AG04449 (cell line): ENCODE results near the gene PDE11A.

Experiments
- CTCF ChIA-PET: fragments of 350-600 bp; formaldehyde crosslinking; extraction: SDS; loops from one replicate; lab custom pipeline; 2021; ENCODE audit warnings: antibody characterized with exemption; lab: Yijun Ruan, JAX
- POLR2A ChIA-PET: fragments of 400-600, 350-600 bp; formaldehyde crosslinking; extraction: SDS; loops from one replicate; lab custom pipeline; 2020; ENCODE audit warnings: antibody characterized with exemption, inconsistent platforms; lab: Yijun Ruan, JAX
- DNase-seq: peaks from one replicate; pipeline ENCODE4 v3.0.0-alpha.2; 2010; ENCODE audit warnings: low read depth, low spot score
- H3K4me3 ChIP-seq: 2 replicates; pipeline ENCODE4 v1.5.1; 2011; ENCODE audit warnings: low read depth, mild to moderate bottlenecking, control low read depth, low read length
- CTCF ChIP-seq: IDR thresholded peaks from one replicate; pipeline ENCODE4 v1.5.1; 2011; ENCODE audit warnings: mild to moderate bottlenecking, moderate library complexity, low read length, control low read depth, inconsistent platforms; ENCODE audit not compliant: insufficient read depth; ENCODE audit errors: missing control alignments

PDE11A gene

GRCh38 chr2:177783835-177784744 is 288.5 kb downstream of the PDE11A start:
- ChIA-PET CTCF (interaction anchor here (1.8 to 2.8 kb wide), 2 partner anchors 9 to 14 kb away, joined by 5 to 8 read pairs; no protein-coding TSS in a partner anchor), POLR2A (no interaction called here)
- DNase-seq, result no peak
- no peak overlapping the region for H3K4me3 ChIP-seq
- no peak for TF ChIP-seq CTCF

- no peak for DNase-seq
- ChIA-PET CTCF (interaction anchor here (1.3 to 2.8 kb wide), 3 partner anchors 8 to 20 kb away, joined by 5 to 8 read pairs (median 5); no protein-coding TSS in a partner anchor), POLR2A (no interaction called here)
- no peak for TF ChIP-seq CTCF
- H3K4me3 ChIP-seq, result no peak overlapping the region
These were observed 289.5 kb downstream of the PDE11A start for GRCh38 chr2:177783091-177783490.

GRCh38 chr2:177782613-177783012 is 290.0 kb downstream of the PDE11A start:
- TF ChIP-seq CTCF, result no peak
- ChIA-PET CTCF (interaction anchor here (1.3 to 2.8 kb wide), 2 partner anchors 8 to 19 kb away, joined by 5 to 8 read pairs; no protein-coding TSS in a partner anchor), POLR2A (no interaction called here)
- no peak overlapping the region for H3K4me3 ChIP-seq
- no peak for DNase-seq

- DNase-seq, result no peak
- ChIA-PET POLR2A (no interaction called here), CTCF (interaction anchor here (1.2 to 1.6 kb wide), 2 partner anchors 15 to 636 kb away, joined by 3 to 6 read pairs; no protein-coding TSS in a partner anchor)
- no peak overlapping the region for H3K4me3 ChIP-seq
- no peak for TF ChIP-seq CTCF
These were observed 294.1 kb downstream of the PDE11A start for GRCh38 chr2:177778472-177778871.

GRCh38 chr2:177772529-177772928 is 300.0 kb downstream of the PDE11A start:
- POLR2A ChIA-PET, result interaction anchor here (0.6 kb wide), 1 partner anchor 15 kb away, joined by 6 read pairs; no protein-coding TSS in a partner anchor
- H3K4me3 ChIP-seq, result no peak overlapping the region
- no peak for DNase-seq
- CTCF ChIA-PET, result interaction anchor here (0.8 to 4.7 kb wide), 6 partner anchors 8 to 647 kb away, joined by 3 to 31 read pairs (median 5); no protein-coding TSS in a partner anchor
- peak; percentile 16 for TF ChIP-seq CTCF

- no peak for DNase-seq
- no peak for TF ChIP-seq CTCF
- H3K4me3 ChIP-seq, result no peak overlapping the region
- POLR2A ChIA-PET, result no interaction called here
- CTCF ChIA-PET, result interaction anchor here (1.5 to 2.8 kb wide), 3 partner anchors 13 to 648 kb away, joined by 3 to 11 read pairs (median 5); no protein-coding TSS in a partner anchor
These were observed 301.4 kb downstream of the PDE11A start for GRCh38 chr2:177771191-177771590.
